DMS 273 treated with DMSO at 0.1 percent for 48 hours (cell line): ENCODE measurements around the gene GRIN1.

Experiments used
- DNase-seq: peaks from one replicate; lab custom pipeline; 2025; lab: John Stamatoyannopoulos, UW

GRIN1 gene

DNA sequence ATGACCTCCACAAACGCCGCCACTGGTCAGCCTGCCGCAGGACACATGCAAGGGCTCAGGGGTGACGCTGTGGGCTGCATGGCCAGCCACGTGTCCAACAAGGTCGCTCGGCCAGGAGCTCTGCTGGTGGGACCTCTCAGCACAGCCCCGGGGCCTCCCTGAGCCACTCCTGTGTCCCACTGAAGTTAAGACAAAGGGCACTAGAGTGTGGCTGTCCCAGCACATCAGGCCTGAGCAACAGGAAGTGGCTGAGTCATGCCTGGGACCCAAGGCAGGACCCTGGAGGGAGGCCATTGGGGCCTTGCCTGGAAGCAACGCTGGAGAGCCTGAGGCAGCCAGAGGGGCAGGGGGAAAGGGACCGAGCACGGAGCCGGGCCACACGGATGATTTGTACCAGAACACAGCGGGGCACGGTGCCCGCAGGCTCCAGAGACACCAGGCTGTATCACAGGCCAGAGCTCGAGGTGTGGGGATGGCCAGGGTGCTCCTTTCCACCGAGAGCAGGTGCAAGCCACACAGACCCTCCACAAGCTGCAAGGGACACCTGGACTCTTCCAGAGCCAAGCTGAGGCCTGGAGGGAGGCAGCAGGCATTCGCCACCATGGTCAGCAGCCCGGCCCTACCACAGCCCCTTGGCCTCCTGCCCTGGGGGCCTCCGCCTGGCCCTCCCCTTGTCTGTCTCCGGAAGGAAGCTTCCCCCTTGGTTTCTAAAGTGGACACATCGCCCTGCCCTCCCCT is 39.4 kb downstream of the GRIN1 start:
- DNase-seq = no peak

DNA sequence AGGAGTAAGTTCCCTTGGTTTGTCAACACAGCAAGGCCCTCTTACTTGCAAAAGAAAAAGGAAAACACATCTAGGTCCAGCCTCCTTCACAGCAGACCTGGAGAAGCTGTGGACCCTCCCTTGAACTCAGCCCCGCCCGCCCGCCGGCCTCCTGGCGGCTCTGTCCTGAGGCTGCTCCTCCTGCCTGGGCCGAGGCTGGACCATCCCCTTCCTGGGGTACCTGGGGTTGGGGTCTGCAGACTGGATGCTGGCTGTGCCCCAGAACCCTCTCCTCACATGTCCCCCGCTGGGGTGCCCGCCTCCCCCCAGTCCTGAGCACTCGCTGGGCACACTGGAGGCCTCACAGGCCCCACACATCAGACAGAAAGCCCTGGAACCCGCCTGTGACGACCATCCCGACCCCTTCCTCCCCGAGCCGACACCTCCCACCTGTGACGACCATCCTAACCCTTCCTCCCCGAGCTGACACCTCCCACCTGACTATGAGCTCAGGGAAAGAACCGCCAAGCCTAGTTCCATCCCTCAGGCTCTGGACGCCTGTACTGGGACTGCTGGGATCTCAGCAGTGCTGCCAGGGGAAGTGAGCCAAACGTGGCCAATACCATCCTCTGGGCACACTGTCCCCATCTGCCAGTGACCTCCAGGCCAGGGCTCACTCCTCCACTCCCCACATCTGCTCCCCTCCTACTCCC is 40.1 kb downstream of the GRIN1 start:
- DNase-seq = no peak

DNA sequence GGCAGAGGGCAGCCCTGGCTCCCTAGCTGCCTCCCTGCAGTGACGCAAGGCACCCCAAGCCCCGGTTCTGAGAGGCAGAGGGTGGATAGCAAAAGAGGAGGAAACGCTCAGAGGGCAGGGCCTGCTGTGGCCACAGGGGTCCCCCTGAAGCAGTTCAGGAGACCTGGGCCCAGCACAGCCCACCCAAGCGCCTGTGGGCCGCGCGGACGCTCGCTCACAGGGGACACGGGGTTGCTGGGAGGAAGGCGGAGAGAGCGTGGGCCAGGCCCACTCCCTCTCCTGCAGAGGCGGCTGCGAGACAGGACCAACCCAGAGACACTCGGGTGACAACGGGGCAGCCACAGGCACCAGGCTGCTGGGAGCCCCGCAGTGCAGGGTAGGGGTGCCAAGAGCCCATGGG is 40.8 kb downstream of the GRIN1 start:
- DNase-seq = no peak

DNA sequence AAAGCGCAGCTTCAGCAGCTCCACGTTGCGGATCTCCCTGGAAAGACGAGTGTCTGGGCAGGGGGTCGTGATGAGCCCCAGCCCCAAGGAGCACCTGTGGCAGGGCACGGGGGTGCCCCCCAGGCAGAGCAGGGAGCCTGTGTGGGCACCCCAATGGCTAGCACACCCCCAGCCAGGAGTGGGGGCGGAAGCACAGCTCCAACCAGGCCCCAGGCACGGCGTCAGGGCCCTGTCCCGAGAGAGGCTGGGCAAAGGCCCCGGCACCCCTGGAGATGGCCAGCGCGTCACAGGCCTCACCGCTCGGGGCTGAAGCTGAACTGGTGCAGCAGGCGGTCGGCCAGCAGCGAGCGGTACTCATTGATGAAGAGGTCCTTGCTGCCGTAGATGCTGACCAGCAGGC is 41.5 kb downstream of the GRIN1 start:
- DNase-seq = no peak

DNA sequence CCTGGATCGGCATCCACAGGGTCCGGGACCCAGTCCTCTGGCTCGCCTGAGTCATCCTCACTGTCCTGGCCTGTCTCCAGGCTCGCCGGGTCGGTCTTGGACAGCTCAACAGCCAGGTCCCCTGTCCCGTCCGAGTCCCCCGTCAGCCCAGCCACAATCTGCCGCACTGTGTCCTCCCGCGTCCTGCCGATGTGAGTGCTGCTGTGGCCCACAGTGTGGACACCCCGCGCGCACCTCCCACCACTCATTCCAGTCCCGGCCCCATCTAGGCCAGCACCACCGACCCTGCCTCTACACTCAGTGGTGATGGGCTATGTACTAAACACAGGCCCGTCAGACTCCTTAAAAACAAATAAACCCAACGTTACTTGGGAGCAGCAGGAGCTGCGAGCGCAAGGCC is 42.7 kb downstream of the GRIN1 start:
- DNase-seq = no peak

DNA sequence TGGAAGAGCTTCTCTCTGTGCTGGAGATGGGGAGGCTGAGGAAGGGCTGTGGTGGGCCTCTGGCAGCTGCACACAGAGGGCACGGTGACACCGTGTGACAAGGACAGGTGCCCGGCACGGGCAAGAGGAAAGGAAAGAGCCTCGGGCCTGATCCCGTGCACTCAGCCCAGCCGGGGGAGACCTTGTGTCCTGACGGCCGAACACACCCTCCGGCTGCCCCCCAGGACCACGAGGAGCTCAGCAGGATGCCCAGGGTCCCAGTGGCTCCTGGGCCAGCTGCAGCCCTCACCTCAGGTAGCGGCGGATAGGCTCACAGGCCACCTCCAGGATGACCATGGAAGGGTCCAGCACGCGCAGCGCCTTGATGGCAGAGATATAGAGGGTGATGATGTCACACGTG is 43.9 kb downstream of the GRIN1 start:
- no peak for DNase-seq

DNA sequence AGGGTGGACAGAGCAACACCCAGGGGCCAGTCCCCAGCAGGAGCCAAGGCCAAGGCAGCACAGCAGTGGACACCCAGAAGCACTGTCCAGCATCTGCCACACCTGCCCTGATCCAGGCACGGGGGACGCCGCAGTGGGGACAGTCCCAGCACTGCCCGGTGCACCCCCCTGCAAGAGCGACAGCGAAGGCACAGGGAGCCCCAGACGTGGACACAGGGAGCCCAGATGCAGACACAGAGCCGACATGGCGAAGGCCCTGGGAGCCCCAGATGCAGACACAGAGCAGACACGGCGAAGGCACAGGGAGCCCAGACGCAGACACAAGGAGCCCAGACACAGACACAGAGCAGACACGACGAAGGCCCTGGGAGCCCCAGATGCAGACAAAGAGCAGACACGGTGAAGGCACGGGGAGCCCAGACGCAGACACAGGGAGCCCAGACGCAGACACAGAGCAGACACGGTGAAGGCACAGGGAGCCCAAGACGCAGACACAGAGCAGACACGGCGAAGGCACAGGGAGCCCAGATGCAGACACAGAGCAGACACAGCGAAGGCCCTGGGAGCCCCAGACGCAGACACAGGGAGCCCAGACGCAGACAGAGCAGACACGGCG is 45.1 kb downstream of the GRIN1 start:
- DNase-seq = no peak

DNA sequence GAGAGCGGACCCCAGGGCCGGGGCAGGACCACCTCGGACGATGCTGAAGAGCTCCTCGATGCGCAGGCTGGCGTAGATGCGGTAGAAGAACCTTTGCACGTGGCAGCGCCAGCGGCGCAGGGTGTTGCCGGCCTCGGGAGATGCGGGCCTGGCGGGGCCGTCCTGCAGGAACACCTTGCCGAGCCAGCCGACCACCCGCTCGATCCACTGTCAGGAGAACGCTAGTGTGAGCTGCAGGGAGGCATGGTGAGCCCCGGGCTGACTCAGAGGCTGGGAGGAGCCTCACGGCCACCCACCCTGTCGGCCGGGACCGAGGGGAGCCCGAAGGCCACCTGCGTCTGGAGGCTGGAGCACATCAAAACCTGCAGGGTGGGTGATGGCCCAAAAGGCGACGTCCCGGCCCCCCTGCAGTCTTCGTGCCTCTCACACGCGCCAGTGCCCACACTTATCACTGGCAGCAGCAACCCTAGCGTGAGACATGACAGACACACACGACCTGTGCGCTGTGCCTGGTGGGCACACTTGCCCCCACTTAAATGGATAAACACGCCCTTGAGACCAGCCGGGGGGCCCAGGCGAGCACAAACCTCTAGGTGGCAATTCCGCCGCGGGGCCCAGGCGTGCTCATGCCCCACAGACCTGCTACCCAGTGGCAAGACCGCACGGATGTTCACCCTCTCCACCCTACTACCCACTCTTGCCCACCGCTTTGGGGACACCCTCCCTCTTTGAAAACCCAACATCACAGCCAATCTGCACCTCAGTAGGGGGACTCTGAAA is 46.1 kb downstream of the GRIN1 start:
- DNase-seq = no peak

DNA sequence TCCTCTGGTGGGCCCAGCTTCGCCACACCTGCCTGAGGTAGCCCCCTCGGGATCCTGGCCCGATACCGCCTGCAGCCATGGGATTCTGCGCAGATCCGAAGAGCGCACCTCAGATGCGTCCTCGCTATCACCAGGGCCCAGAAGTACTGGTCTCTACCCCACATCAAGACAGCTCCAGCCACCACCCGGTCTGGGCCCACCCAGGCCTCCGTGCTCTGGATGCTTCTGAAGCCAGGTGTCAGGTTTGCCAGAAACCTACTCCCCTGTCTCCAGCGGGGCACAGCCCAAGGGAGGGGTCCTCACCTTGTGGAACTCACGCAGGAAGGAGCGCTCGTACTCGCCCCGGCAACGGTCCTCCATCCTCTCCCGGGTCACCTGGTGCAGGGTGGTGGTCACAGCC is 47.0 kb downstream of the GRIN1 start:
- DNase-seq = no peak

DNA sequence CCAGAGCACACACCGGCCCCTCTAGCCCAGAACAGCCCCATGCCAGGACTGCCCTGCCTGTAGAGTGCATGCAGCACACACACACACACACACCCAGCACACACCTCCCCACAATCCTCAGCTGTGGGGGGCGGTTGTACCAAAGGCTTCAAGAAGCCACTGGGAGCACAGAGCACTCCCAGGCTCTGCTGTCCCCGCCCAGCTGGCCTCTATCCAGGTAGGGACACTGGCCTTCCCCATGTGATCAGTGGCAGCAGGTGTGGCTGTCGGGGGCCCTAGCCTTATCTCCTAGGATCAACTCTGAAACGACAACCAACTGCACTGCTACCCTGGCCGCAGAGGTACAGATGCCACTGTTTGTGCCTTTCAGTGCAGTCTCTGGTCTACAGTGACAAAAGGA is 47.4 kb downstream of the GRIN1 start:
- no peak for DNase-seq

DNA sequence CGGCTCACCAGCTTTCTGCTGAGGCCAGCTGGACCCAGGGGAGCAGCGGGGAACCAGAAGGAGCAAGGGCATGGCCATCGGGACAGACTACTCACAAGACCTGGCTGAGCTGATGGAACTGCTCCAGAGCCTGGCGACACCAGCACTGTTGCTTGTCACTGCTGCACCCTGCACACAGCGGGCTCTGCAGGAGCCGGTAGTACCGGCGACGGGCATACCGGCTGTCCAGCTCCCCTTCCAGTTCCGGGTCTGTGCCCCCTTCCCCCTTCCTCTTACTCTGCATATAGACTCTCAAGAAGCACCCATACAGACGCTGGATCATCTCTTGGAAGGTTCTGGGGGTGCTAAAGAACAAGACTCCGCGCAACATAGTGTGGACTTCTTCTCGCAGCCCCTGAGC is 48.4 kb downstream of the GRIN1 start:
- DNase-seq = no peak

DNA sequence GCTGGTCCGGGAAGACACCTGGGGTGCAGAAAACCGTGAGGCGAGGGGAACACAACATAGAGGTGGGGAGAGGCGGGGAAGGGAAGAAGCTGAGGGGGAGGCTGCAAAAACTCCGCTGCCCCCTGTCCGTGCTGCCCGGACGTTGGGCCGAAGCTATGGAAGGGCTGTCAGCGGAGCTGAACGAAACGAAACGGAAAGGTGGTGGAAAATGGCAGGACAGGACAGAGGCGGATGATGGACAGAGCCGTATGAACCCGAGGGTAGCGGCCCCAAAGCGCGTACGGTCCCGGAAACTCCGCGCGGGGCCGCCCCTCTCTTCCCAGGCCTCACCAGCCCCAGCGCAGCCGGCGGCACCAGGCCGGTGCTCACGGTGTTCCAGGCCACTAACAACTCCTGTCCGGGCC is 49.1 kb downstream of the GRIN1 start:
- DNase-seq = no peak

DNA sequence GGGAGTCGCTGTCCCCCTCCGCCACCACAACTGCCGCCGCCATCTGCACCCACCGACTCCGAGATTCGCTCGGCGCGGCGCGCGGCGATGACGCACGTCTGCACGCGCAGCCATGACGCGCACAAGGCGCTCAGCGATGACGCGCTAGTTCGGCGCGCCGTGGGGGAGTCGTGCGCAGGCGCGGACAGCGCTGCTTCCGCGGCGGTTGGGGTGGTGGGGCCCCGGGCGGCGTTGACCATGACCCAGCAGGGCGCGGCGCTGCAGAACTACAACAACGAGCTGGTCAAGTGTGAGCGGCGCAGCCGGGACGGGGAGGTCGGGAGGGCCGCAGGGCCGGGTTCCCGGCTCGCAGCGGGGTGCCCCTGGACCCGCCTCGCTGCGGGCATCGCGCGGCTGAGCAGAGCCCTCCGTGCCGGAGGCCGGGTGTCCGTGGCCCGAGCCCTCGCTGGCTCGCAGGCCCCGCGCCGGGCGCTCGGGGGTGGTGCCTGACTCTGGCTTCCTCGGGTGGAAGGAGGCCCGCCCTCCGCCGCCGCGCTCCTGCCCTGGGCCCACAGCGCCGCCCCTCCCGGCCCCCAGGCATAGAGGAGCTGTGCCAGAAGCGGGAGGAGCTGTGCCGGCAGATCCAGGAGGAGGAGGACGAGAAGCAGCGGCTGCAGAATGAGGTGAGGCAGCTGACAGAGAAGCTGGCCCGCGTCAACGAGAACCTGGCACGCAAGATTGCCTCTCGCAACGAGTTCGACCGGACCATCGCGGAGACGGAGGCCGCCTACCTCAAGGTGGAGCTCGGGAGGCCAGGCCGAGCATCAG is 49.7 kb downstream of the GRIN1 start, which contains the start of the genes ANAPC2 and SSNA1:
Gene ANAPC2 (minus strand): TSS at position 71 of the 807 bp plus-strand sequence. CDS start 28 bp downstream, at position 43.
Gene SSNA1 (plus strand): TSS at position 187 of the 807 bp plus-strand sequence. CDS start 51 bp downstream, at position 238.
- peak; percentile 62 for DNase-seq

DNA sequence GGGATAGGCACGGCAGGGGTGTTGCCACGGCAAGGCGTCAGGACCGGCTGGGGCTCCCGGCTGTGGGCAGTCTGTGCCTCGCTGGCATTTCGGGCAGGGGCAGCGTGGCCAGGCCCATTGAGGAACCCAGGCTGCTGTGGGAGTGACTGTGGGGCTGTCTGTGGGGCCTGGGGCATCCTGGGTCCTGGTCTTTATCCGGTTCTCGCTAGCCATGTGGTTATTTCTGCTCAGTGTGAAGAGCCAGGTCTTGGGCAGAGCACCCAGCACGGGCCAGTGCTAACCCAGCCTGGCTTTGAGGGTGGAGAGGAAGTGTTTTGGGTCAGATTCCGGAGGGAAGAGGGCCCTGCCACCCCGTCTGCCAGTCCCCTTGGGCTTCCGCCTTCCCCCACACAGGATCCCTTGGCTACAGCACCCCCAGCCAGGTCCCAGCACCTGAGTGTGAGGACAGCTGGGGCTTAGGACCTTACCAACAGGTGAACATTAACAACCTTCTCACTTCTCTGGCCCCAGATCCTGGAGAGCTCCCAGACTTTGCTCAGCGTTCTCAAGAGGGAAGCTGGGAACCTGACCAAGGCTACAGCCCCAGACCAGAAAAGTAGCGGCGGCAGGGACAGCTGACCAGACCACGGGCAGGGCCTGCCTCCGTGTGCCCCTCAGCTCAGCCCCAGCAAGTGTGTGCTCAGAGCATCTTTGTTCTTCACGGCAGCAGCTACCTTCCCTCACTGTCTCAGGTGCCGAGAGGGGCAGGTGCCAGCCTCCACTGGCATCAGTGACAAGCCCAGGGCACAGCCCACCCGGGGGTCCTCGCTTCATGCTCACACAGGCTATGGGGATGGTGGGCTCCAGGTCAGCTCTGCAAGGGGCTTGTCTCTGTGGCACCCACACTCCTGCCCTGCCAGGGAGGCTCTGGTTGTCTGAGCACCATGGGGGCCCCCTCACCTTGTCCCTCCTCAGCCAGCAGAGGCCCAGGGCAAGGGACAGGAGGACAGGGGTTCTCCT is 50.6 kb downstream of the GRIN1 start:
- no peak for DNase-seq

DNA sequence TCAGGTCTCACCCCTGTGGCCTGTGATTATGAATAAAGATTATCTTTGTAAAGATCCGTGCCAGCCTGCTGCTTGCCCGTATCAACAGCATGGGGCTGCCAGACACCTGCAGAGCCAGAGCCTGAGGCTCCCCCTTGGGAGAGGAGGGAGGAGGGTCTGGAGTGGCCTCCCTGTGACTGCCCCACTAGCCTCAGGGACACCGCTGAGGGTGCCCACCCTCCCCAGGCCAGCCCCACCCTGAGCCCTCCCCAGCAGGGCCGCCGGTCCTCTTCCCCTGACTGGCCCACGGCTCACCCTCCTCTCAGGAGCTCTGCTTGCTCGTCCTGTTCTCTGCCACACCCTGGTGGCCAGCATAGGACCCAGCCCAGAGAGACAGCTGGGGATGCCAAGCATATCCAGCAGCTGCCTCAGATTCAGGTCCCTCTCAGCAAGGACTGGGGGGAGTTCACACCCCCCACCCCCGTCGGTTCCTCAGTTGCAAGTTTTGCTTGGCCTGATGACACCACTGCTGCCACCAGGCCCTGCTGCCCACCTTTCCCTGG is 51.4 kb downstream of the GRIN1 start:
- no peak for DNase-seq

DNA sequence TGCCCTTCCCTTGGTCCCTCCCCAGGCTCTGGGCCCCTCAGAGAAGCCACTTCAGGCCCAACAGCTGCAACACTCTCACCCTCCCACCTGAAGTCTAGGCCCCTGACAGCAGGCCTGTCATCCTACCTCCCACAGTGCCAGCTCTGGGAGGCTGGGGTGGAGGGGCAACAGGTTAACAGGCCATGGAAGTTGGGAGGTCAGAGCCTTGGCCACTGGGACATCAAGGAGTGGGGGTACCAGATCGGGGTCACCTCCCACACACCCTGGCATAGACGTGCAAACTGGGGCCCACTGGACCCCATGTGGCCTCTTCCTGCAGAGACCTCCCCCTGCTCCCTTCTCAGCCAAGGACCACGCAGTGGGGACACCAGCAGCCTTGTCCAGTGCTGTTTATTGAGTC is 52.3 kb downstream of the GRIN1 start:
- DNase-seq = no peak

DNA sequence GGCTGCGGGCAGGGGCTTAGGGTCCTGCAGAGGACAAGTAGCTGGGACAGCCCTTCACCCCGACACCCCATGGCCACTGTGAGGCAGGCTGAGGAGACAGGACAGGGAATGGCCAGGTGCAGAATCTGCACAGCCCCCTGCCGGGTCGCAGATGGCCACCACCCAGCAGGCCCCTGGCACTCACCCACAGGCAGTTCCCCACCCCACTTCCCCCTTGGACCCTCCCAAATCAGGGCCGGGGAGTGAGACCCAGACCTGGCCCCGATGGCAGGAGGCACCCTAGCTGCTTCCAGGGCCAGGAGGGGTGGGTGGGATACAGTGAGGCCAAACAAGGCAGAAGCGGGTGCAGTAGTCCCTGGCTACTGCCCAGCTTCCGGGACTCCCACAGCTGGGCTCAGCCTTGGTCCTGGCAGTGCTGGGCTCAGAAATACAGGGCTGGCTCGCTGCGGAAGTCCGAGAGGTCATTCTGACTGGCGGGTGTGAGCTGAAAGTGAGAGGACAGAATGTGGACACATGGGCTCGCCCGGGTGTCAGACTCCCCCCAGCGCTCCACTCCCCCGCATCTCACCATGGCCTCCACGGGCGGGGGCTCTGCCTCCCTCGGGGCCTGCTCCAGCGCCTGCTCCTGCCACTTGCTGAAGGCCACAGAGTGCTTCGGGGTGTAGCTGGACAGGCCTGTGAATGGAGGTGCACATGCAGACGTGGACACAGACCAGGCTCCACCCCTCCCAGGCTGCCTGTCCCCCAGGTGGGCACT is 52.9 kb downstream of the GRIN1 start:
- no peak for DNase-seq

DNA sequence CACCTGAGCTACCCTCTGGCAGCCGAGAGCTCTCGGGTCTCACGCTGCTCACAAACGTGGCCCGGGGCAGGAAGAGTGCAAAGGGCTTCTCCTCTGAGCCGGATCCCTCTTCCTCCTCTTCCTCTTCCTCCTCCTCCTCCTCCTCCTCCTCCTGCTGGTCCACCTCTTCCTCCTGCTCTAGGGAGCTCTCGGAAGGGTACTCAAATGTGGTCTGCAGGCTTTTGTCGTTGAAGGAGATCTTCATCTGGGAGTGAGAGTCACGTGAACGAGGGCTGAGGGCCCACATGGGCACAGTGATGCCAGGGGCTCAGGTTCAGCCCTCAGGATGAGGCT is 53.5 kb downstream of the GRIN1 start:
- no peak for DNase-seq

DNA sequence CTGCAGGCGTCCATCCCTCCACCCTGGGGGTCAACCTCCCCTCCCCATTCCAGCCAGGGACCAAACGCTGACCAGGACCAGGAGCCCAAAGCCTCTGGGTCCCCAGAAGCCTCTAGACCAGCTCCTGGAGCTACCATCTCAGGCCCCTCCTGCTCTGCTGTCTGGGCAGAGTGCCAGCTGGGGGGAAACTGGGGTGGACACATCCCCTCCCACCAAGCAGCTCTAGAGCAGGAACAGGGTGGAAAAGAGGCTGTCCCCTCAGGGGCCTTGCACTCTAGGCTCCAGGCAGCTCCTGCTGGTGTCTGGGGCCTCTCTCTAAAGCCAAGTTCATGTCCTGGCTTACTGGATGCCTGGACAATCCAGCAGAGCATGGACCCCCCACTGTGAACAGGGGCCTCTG is 53.9 kb downstream of the GRIN1 start:
- DNase-seq = no peak
